Measurements from ENCODE around the gene SBNO2. TPM values are rescaled to one million over a fixed set of nuclear protein-coding genes. Genes with fewer than 3 reads are reported as not detected.
"Not testable (repeated sequence)": the region's sequence is repeated elsewhere in the genome, so short reads cannot be mapped to it uniquely, and the experiment has no call there.

The SBNO2 gene
- total and polyA plus RNA-seq, 7 experiments from 2014 or later = 1.7 to 137 (median 93.5) TPM

GRCh38 chr19:1130771-1131717 is 43.0 kb downstream of the SBNO2 start:
- CTCF ChIA-PET = interaction anchor here (0.5 to 2.9 kb wide), 6 partner anchors 9 to 99 kb away, joined by 3 to 7 read pairs (median 4); no protein-coding TSS in a partner anchor
- DNase-seq (peak in 8 of 9 donors; percentile 24 to 63 (median 48)), ATAC-seq (no peak)
- Mint-ChIP-seq H3K9me3 (no peaks in the 10 kb centered on the region), H3K27ac (peak overlapping the region; percentile 87 to 93 (median 91)), H3K4me1 (peaks cover 8 to 40% (median 25%) of the 10 kb centered on the region in 7 donors), H3K4me3 (peak overlapping the region; percentile 78 to 94 (median 85)), H3K36me3 (peaks cover 0 to 5% (median 0%) of the 10 kb centered on the region in 5 donors), H3K27me3 (no peaks in the 10 kb centered on the region)
- Histone ChIP-seq H3K36me3 (ENCODE audit: control insufficient read depth in 2 of 3, insufficient read depth in 3 of 3, low read length in 3 of 3) (peaks cover 11 to 28% (median 14%) of the 10 kb centered on the region in 3 experiments), H3K27ac (ENCODE audit: low read depth, low read length) (peak overlapping the region; percentile 98), H3K4me3 (ENCODE audit: low read length) (peak overlapping the region; percentile 81), H3K9me3 (ENCODE audit: control insufficient read depth in 2 of 3, low read length in 3 of 3) (no peaks in the 10 kb centered on the region), H3K27me3 (ENCODE audit: control insufficient read depth in 2 of 2, insufficient read depth in 2 of 2, low read length in 2 of 2) (no peaks in the 10 kb centered on the region), H3K4me1 (ENCODE audit: control insufficient read depth in 2 of 2, insufficient read depth in 2 of 2, low read length in 2 of 2) (peaks cover 23 to 35% of the 10 kb centered on the region in 2 donors)
- POLR2A ChIA-PET = interaction anchor here (0.7 to 3.2 kb wide), 15 partner anchors 10 to 1928 kb away, joined by 3 to 18 read pairs (median 3); partner anchors contain the start of genes ARHGAP45, CIRBP, GPX4 and SBNO2
- intact Hi-C loops (cut with micrococcal nuclease) = loop anchor here (5.0 kb wide), 1 partner anchor 61 kb away; no protein-coding TSS in a partner anchor

DNA sequence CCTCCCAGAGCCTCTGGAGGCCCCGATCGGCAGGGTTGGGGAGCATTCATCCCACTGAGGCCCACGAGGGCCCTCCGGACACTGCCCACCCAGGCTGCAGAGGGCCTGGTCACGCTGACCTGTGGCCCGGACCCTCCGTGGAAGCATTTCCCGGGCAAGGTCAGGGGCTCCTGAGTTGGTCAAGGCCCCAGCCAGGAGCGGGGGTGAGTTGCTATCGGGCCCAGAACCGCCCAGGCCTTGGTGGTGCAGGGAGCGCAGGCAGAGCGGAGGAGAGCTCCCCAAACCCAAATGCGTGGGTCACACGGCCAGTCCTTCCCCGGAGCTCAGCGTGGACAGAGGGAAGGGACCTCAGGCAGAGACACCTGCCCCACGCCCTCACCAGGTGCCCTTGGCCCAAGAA is 44.5 kb downstream of the SBNO2 start:
- Mint-ChIP-seq H3K4me1 (peaks cover 8 to 39% (median 26%) of the 10 kb centered on the region in 7 donors), H3K27ac (peak overlapping the region in 6 of 9 donors; percentile 26 to 92 (median 91)), H3K9me3 (no peaks in the 10 kb centered on the region), H3K4me3 (peak overlapping the region in 7 of 10 donors; percentile 54 to 94 (median 83)), H3K36me3 (peaks cover 0 to 7% (median 0%) of the 10 kb centered on the region in 5 donors), H3K27me3 (no peaks in the 10 kb centered on the region)
- H3K27me3 ChIP-seq (ENCODE audit: control insufficient read depth in 2 of 2, insufficient read depth in 2 of 2, low read length in 2 of 2) = no peaks in the 10 kb centered on the region
- intact Hi-C loops (cut with micrococcal nuclease) = no loop called here
- H3K27ac ChIP-seq (ENCODE audit: low read depth, low read length) = peak overlapping the region; percentile 98
- H3K9me3 ChIP-seq (ENCODE audit: control insufficient read depth in 2 of 3, low read length in 3 of 3) = no peaks in the 10 kb centered on the region
- peaks cover 23 to 35% of the 10 kb centered on the region in 2 donors for H3K4me1 ChIP-seq (ENCODE audit: control insufficient read depth in 2 of 2, insufficient read depth in 2 of 2, low read length in 2 of 2)
- peaks cover 11 to 42% (median 14%) of the 10 kb centered on the region in 3 experiments for H3K36me3 ChIP-seq (ENCODE audit: control insufficient read depth in 2 of 3, insufficient read depth in 3 of 3, low read length in 3 of 3)
- CTCF ChIA-PET = interaction anchor here (0.6 to 2.9 kb wide), 3 partner anchors 13 to 280 kb away, joined by 3 to 7 read pairs (median 3); no protein-coding TSS in a partner anchor
- POLR2A ChIA-PET = interaction anchor here (0.9 to 3.2 kb wide), 6 partner anchors 16 to 140 kb away, joined by 3 to 18 read pairs (median 6); partner anchors contain the start of genes CIRBP, GPX4 and SBNO2
- H3K4me3 ChIP-seq (ENCODE audit: low read length) = no peak overlapping the region
- ATAC-seq (no peak), DNase-seq (no peak)

GRCh38 chr19:1129084-1129483 is 45.0 kb downstream of the SBNO2 start:
- ATAC-seq; H3K9me3 ChIP-seq (ENCODE audit: control insufficient read depth in 2 of 3, low read length in 3 of 3); DNase-seq; H3K9me3 Mint-ChIP-seq; H3K36me3 Mint-ChIP-seq; H3K27me3 Mint-ChIP-seq; H3K4me3 ChIP-seq (ENCODE audit: low read length); H3K27me3 ChIP-seq (ENCODE audit: control insufficient read depth in 2 of 2, insufficient read depth in 2 of 2, low read length in 2 of 2); intact Hi-C loops (cut with micrococcal nuclease): not testable (repeated sequence)
- Mint-ChIP-seq H3K4me3 (peak overlapping the region in 6 of 10 donors; percentile 16 to 83 (median 56)), H3K27ac (peak overlapping the region in 7 of 9 donors; percentile 10 to 92 (median 62)), H3K4me1 (peaks cover 8 to 39% (median 26%) of the 10 kb centered on the region in 7 donors)
- H3K4me1 ChIP-seq (ENCODE audit: control insufficient read depth in 2 of 2, insufficient read depth in 2 of 2, low read length in 2 of 2) = peaks cover 23 to 35% of the 10 kb centered on the region in 2 donors
- H3K36me3 ChIP-seq (ENCODE audit: control insufficient read depth in 2 of 3, insufficient read depth in 3 of 3, low read length in 3 of 3) = peaks cover 11 to 46% (median 14%) of the 10 kb centered on the region in 3 experiments
- CTCF ChIA-PET = interaction anchor here (0.6 to 2.9 kb wide), 3 partner anchors 16 to 279 kb away, joined by 3 to 7 read pairs (median 4); no protein-coding TSS in a partner anchor
- POLR2A ChIA-PET = interaction anchor here (0.7 to 2.9 kb wide), 7 partner anchors 16 to 110 kb away, joined by 3 to 8 read pairs (median 5); partner anchors contain the start of genes GPX4, POLR2E and SBNO2
- peak overlapping the region; percentile 98 for H3K27ac ChIP-seq (ENCODE audit: low read depth, low read length)

DNA sequence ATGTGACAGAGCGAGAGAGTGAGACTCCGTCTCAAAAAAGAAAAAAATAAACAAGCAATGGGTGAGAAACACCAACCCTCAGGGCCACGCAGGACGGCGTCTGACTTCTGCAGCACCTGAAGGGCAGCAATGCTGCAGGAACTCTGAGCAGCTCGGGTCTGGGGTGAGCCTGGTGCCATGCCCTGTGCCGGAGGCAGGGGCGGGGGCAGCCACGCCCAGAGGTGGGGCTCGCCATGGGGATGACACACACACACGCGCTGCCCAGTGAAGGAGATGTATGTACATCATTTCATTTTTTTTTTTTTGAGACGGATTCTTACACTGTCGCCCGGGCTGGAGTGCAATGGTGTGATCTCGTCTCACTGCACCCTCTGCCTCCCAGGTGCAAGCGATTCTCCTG is 46.0 kb downstream of the SBNO2 start:
- intact Hi-C loops (cut with micrococcal nuclease) = no loop called here
- H3K36me3 ChIP-seq (ENCODE audit: control insufficient read depth in 2 of 3, insufficient read depth in 3 of 3, low read length in 3 of 3) = peaks cover 11 to 56% (median 18%) of the 10 kb centered on the region in 3 experiments
- no peak for ATAC-seq

GRCh38 chr19:1126984-1127760 is 46.9 kb downstream of the SBNO2 start:
- Mint-ChIP-seq H3K4me3 (peak overlapping the region in 1 of 10 donors; percentile 51), H3K4me1 (peaks cover 6 to 33% (median 21%) of the 10 kb centered on the region in 7 donors), H3K27ac (peak overlapping the region in 2 of 9 donors; percentile 43 to 59), H3K27me3 (no peaks in the 10 kb centered on the region), H3K9me3 (no peaks in the 10 kb centered on the region), H3K36me3 (peaks cover 0 to 7% (median 0%) of the 10 kb centered on the region in 5 donors)
- Histone ChIP-seq H3K27ac (ENCODE audit: low read depth, low read length) (no peak overlapping the region), H3K4me1 (ENCODE audit: control insufficient read depth in 2 of 2, insufficient read depth in 2 of 2, low read length in 2 of 2) (peaks cover 14 to 19% of the 10 kb centered on the region in 2 donors), H3K4me3 (ENCODE audit: low read length) (no peak overlapping the region), H3K36me3 (ENCODE audit: control insufficient read depth in 2 of 3, insufficient read depth in 3 of 3, low read length in 3 of 3) (peaks cover 11 to 65% (median 22%) of the 10 kb centered on the region in 3 experiments), H3K27me3 (ENCODE audit: control insufficient read depth in 2 of 2, insufficient read depth in 2 of 2, low read length in 2 of 2) (no peaks in the 10 kb centered on the region), H3K9me3 (ENCODE audit: control insufficient read depth in 2 of 3, low read length in 3 of 3) (no peaks in the 10 kb centered on the region)
- DNase-seq (no peak), ATAC-seq (no peak)
- intact Hi-C loops (cut with micrococcal nuclease) = no loop called here
- ChIA-PET POLR2A (no interaction called here), CTCF (no interaction called here)

More for the DNA sequence above, 46.0 kb downstream of the SBNO2 start:
- H3K4me3 Mint-ChIP-seq = no peak overlapping the region
- Histone ChIP-seq H3K27ac (ENCODE audit: low read depth, low read length) (no peak overlapping the region), H3K4me3 (ENCODE audit: low read length) (no peak overlapping the region), H3K4me1 (ENCODE audit: control insufficient read depth in 2 of 2, insufficient read depth in 2 of 2, low read length in 2 of 2) (peaks cover 16 to 27% of the 10 kb centered on the region in 2 donors), H3K27me3 (ENCODE audit: control insufficient read depth in 2 of 2, insufficient read depth in 2 of 2, low read length in 2 of 2) (no peaks in the 10 kb centered on the region), H3K9me3 (ENCODE audit: control insufficient read depth in 2 of 3, low read length in 3 of 3) (no peaks in the 10 kb centered on the region)
- ChIA-PET CTCF (interaction anchor here (0.6 to 0.7 kb wide), 2 partner anchors 28 to 72 kb away, joined by 3 read pairs; no protein-coding TSS in a partner anchor), POLR2A (interaction anchor here (0.5 to 1.9 kb wide), 3 partner anchors 10 to 64 kb away, joined by 5 to 6 read pairs (median 5); partner anchors contain the start of gene GPX4)
- peak overlapping the region in 3 of 9 donors; percentile 43 to 72 (median 59) for H3K27ac Mint-ChIP-seq
- peaks cover 0 to 4% (median 0%) of the 10 kb centered on the region in 5 donors for H3K36me3 Mint-ChIP-seq
- H3K9me3 Mint-ChIP-seq = no peaks in the 10 kb centered on the region
- no peak for DNase-seq
- no peaks in the 10 kb centered on the region for H3K27me3 Mint-ChIP-seq
- peaks cover 8 to 33% (median 21%) of the 10 kb centered on the region in 7 donors for H3K4me1 Mint-ChIP-seq

Measured in naive thymus-derived CD4-positive, alpha-beta T cell (primary cell).